Pancreas (tissue), 10 donors: Measurements from ENCODE around the gene SDHA. TPM values are rescaled to one million over a fixed set of nuclear protein-coding genes. Genes with fewer than 3 reads are reported as not detected.
"Not testable (repeated sequence)": the region's sequence is repeated elsewhere in the genome, so short reads cannot be mapped to it uniquely, and the experiment has no call there.

Source experiments
- ATAC-seq, 4 donors: fragments of 200-7000 bp; cut with Tn5 transposase; one replicate each; pipeline versions ENCODE4 v1.8.0 to v1.9.1; 2020; ENCODE audit warnings: mild to moderate bottlenecking in 4 of 4, moderate library complexity in 4 of 4
- DNase-seq, 6 donors: peaks; one replicate each; pipeline ENCODE4 v3.0.0-alpha.2; 2020
- FAIRE-seq: peaks from 2 replicates; lab custom pipeline; 2012; peaks lifted over from hg19 to GRCh38; lab: Jason Lieb, UNC
- H3K27ac ChIP-seq, 4 donors: fragments of 200-600 bp; sonication (generic); 1 replicate in 3 of 4; 2 replicates in 1 of 4; pipeline versions ENCODE4 v1.5.0 to v1.8.0; 2020
- H3K27me3 ChIP-seq, 4 donors: fragments of 200-600 bp; one replicate each; pipeline ENCODE4 v1.8.0; 2021
- H3K36me3 ChIP-seq, 3 donors: fragments of 200-600 bp; sonication (generic) in 1 of 3; one replicate each; pipeline versions ENCODE4 v1.5.0 to v1.8.0; 2020 to 2021
- H3K4me1 ChIP-seq, 3 donors: fragments of 200-600 bp; one replicate each; pipeline ENCODE4 v1.8.0; 2021
- H3K4me3 ChIP-seq, 4 donors: fragments of 200-600 bp; sonication (generic) in 2 of 4; one replicate each; pipeline versions ENCODE4 v1.5.0 to v1.8.0; 2020 to 2021
- H3K9me3 ChIP-seq, 4 donors: fragments of 200-600 bp; one replicate each; pipeline ENCODE4 v1.8.0; 2021
- WGBS, 2 donors: extraction: QIAGEN DNeasy Blood & Tissue Kit; methylation state at CpG; one replicate each; pipeline ENCODE4 v1.1.7; 2013; 5-methylcytosine and 5-hydroxymethylcytosine counted together
- intact Hi-C, 3 donors: fragments of 100-400 bp; cut with DNase I; formaldehyde crosslinking; loops; one replicate each; pipeline versions ENCODE4 v1.11.1 to v1.14.2; 2022
- polyA plus RNA-seq, 2 donors: library from polyadenylated mRNA; stranded (reverse); fragments of 200-250 nt; gene quantifications; one replicate each; pipeline ENCODE4 v1.2.3, GENCODE V29; 2013
- total RNA-seq, 6 donors: library from RNA; stranded (reverse); fragmentation: NEBNext Ultra II Directional in 4 of 6; extraction: Animal tissue kit (Norgen Biotek cat#: 25700) in 4 of 6; gene quantifications; one replicate each; pipeline versions ENCODE4 v1.2.1 to v1.2.4, GENCODE V29; 2021 to 2023
- TF ChIP-seq, protein P1 (sequence below), 4 donors: fragments of 200-600 bp; sonication (generic) in 3 of 4; IDR thresholded peaks; one replicate each; pipeline versions ENCODE4 v1.5.0 to v1.8.0; 2021; ENCODE audit warnings: antibody characterized with exemption in 4 of 4
- donor health status: healthy with polysubstance abuse.
- donor health status: DM: no; HTN: no; CAD: no; lungs with moderate emphysema.
- donor health status: DM: no; HTN: no; CAD: no.
- donor health status: control.
- donor health status: control.
- donor health status: Bipolar disorder and iron deficiency.
- donor health status: DM: yes; HTN: yes; CAD: no.
- donor health status: DM: no; HTN: no; CAD: no.
- donor health status: DM: no; HTN: no; CAD: no.
- donor health status: DM: yes; HTN: yes; CAD: no.

Gene SDHA
- total and polyA plus RNA-seq, 8 donors = 37.9 to 69.4 (median 53.1) TPM

DNA sequence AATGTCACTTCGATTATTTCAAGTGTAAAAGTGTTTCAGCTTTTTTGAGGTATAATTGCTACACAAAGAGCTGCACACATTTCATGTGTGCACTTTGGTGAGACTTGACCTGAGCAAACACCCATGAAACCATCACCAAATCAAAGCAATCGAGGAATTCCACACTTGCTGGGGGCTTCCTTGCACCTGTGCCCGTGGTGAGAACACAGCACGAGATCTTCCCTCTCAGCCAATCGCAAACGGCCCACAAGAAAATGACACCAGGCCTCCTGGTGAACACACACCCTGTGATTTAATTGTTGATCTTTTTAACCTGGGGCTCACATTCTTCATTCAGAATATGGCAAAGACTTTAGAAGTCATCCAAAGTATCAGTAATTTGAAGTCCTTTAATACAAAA lies 79.3 kb downstream of the SDHA start:
- ATAC-seq, FAIRE-seq, DNase-seq, H3K36me3 ChIP-seq, H3K4me3 ChIP-seq, H3K27me3 ChIP-seq, H3K9me3 ChIP-seq, H3K4me1 ChIP-seq, H3K27ac ChIP-seq, intact Hi-C loops: not testable (repeated sequence)
- 82 to 84% methylated on average over 6 of the region's 6 CpGs for WGBS, 2 donors

DNA sequence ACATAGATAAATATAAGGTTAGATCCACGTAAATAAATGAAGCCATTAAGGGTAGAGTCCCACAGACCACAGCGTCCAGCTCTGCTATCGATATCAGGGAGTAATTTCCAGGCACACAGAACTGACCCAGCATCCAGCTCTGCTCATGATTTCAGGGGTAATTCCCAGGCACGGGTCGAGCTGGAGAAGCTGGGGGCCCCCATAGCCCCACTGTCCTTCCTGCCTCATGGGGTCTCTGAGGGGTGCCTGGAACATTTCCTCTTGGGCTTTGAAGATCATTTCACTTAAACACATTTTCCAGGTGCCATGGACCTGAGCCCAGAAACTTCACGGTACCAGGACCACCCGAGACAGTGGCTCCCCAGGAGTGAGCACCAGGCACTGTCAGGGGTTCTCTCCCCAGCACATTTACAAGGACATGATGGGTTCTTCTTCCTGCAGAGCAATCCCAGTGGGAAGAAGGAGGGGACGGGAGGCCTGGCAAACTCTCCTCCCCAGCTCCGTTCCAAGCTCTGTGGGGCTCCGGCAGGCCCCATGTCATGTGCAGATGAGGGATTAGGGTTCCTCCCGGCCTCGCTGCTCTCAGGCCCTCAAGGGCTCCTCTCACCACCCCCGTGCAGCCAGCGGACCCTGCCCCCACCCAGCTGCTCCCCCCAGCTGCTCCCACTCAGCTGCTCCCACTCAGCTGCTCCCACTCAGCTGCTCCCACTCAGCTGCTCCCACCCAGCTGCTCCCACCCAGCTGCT lies 80.0 kb downstream of the SDHA start:
- H3K4me1 ChIP-seq, H3K27me3 ChIP-seq, FAIRE-seq, intact Hi-C loops, H3K4me3 ChIP-seq, H3K27ac ChIP-seq, ATAC-seq, H3K9me3 ChIP-seq, H3K36me3 ChIP-seq: not testable (repeated sequence)
- DNase-seq = peak in 1 of 6 donors; percentile 35
- 86 to 91% methylated on average over 12 to 14 of the region's 14 CpGs for WGBS, 2 donors

DNA sequence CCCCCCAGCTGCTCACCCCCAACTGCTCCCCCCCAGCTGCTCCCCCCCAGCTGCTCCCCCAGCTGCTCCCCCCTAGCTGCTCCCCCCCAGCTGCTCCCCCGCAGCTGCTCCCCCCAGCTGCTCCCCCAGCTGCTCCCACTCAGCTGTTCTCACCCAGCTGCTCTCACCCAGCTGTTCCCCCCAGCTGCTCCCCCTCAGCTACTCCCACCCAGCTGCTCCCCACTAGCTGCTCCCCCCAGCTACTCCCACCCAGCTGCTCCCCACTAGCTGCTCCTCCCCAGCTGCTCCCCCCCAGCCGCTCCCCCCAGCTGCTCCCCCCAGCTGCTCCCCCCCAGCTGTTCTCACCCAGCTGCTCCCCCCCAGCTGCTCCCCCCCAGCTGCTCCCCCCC lies 80.6 kb downstream of the SDHA start:
- ATAC-seq (no peak), DNase-seq (peak in 1 of 6 donors; percentile 12), FAIRE-seq (no peak)
- WGBS, 2 donors = 96% methylated on average over 2 of the region's 2 CpGs; no CpG with 5 or more reads in 1 of the 2 donors
- Histone ChIP-seq H3K4me1 (no peaks in the 10 kb centered on the region), H3K9me3 (no peaks in the 10 kb centered on the region), H3K27me3 (no peaks in the 10 kb centered on the region), H3K36me3 (no peaks in the 10 kb centered on the region), H3K4me3 (no peak overlapping the region), H3K27ac (no peak overlapping the region)
- TF ChIP-seq, protein P1, sequence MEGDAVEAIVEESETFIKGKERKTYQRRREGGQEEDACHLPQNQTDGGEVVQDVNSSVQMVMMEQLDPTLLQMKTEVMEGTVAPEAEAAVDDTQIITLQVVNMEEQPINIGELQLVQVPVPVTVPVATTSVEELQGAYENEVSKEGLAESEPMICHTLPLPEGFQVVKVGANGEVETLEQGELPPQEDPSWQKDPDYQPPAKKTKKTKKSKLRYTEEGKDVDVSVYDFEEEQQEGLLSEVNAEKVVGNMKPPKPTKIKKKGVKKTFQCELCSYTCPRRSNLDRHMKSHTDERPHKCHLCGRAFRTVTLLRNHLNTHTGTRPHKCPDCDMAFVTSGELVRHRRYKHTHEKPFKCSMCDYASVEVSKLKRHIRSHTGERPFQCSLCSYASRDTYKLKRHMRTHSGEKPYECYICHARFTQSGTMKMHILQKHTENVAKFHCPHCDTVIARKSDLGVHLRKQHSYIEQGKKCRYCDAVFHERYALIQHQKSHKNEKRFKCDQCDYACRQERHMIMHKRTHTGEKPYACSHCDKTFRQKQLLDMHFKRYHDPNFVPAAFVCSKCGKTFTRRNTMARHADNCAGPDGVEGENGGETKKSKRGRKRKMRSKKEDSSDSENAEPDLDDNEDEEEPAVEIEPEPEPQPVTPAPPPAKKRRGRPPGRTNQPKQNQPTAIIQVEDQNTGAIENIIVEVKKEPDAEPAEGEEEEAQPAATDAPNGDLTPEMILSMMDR (IDR thresholded peaks at IDR 0.05) = no peak
- intact Hi-C loops = no loop called here

DNA sequence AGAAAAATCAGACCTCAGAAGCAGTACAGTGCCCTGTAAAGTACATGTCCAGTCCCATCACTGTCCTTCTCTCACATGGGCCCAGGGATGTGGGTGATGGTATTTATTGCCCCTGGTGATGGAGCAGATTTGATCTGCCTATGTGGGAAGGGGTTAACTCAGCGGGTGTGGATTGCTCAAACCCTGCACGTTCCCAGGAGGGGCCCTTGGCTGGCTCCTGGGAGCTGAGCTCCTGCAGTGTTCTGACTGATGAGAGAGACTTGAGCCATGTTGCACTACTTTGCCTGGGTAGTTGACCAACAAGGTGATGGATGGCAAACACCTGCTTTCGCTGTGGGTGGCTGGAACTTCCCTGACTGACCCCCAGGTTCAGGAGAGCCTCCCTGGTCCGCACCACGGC lies 81.8 kb downstream of the SDHA start:
- H3K9me3 ChIP-seq, H3K36me3 ChIP-seq, H3K27me3 ChIP-seq, FAIRE-seq, DNase-seq, intact Hi-C loops, ATAC-seq, H3K4me3 ChIP-seq, H3K27ac ChIP-seq, H3K4me1 ChIP-seq: not testable (repeated sequence)
- WGBS, 2 donors = 70 to 76% methylated on average over 3 to 5 of the region's 5 CpGs

DNA sequence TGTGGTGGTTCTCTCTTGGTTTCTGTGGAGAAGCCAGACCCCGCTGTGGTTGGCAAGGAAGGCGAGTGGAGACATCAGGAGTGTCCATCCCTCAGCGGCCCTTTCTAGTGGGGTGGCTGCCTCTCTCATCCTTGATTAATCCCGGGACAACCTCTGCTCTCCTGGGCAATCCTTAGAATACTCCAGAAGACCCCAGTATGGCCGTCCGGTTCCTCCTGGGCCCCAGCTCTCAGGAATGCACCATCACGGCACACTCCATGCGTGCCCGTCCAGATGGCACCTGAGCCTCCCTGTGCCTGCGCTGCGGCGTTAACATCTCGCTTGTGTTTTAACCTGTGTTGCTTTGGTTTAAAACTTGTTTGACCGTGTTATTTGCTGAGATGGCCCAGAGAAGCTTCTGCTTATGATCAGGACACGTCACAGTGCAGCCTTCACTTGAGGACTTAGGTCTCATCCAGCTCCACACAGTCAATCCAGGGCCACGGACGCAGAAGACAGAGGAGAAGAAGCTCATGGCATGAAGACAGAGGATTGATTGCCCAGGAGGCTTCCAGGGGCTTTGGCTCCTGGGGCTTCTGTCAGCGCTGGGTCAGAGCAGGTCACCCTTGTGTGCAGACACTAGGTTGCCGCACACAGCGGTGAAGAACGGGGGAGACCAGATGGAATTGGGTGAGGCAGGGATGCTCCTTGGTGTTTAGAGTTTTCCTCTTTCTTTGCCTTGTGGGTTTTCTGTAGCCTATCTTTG lies 82.7 kb downstream of the SDHA start:
- ATAC-seq, H3K4me3 ChIP-seq, H3K4me1 ChIP-seq, H3K27ac ChIP-seq, H3K9me3 ChIP-seq, DNase-seq, intact Hi-C loops, FAIRE-seq, H3K36me3 ChIP-seq, H3K27me3 ChIP-seq: not testable (repeated sequence)
- 88 to 91% methylated on average over 21 of the region's 21 CpGs for WGBS, 2 donors

DNA sequence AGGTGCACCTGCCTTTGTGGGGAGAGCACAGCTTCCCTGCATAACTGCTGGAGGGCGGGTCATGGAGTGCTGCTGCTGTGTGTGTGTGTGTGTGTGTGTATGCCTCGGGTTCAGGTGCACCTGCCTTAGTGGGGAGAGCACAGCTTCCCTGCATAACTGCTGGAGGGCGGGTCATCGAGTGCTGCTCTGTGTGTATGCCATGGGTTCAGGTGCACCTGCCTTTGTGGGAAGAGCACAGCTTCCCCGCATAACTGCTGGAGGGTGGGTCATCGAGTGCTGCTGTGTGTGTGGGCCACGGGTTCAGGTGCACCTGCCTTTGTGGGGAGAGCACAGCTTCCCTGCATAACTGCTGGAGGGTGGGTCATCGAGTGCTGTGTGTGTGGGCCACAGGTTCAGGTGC lies 84.3 kb downstream of the SDHA start:
- H3K27me3 ChIP-seq, H3K36me3 ChIP-seq, H3K27ac ChIP-seq, H3K4me3 ChIP-seq, FAIRE-seq, ATAC-seq, intact Hi-C loops, DNase-seq, H3K9me3 ChIP-seq, H3K4me1 ChIP-seq: not testable (repeated sequence)
- 70 to 74% methylated on average over 8 of the region's 8 CpGs for WGBS, 2 donors

DNA sequence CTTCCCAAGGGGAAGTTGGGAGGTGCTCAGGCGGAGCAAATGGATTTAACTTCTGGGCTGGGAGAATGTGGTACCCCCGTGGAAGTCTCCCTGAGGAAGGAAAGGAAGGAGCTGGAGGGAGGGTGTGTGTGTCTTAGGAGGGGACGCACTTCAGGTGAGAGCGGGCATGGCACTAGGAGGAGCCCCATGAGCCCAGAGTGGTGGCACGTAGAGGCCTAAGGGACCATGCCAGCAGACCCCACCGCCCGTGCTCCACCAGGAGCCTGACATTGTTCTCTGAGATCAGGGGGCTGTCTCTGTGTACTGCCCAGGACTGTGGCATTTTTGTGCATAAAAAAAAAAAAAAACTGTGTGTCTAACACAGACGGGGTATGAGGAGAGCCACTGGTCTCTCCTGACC lies 84.8 kb downstream of the SDHA start:
- ATAC-seq (no peak), FAIRE-seq (no peak), DNase-seq (peak in 1 of 6 donors; percentile 34)
- H3K27me3 ChIP-seq = no peaks in the 10 kb centered on the region
- H3K4me3 ChIP-seq = no peak overlapping the region
- TF ChIP-seq, protein P1 (IDR thresholded peaks at IDR 0.05) = no peak
- H3K4me1 ChIP-seq = no peaks in the 10 kb centered on the region
- no peaks in the 10 kb centered on the region for H3K9me3 ChIP-seq
- H3K27ac ChIP-seq = no peak overlapping the region
- 86 to 92% methylated on average over 8 of the region's 8 CpGs for WGBS, 2 donors
- peaks cover 0 to 6% (median 3%) of the 10 kb centered on the region in 3 donors for H3K36me3 ChIP-seq
- intact Hi-C loops = no loop called here

DNA sequence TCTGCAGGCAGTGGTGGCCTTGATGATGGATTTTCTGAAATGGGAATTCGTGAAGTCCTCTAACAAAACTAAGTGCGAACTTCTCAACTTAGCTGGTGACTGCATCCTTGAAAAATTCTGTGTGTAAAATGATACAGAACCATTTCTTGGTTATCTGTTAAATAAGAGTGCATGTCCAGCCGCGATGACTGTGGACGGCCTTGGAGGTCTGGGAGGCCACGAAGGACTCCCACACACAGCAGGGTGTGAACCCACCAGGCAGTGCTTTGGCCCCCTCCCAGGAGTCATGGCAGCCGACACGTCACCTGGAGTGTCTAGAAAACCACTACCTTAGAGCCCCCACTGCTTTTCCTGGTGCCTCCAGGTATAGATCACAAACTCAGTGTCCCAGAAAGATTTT lies 85.6 kb downstream of the SDHA start:
- H3K9me3 ChIP-seq, FAIRE-seq, DNase-seq, H3K27ac ChIP-seq, H3K4me1 ChIP-seq, H3K27me3 ChIP-seq, ATAC-seq, H3K4me3 ChIP-seq, intact Hi-C loops, H3K36me3 ChIP-seq: not testable (repeated sequence)
- WGBS, 2 donors = 74 to 94% methylated on average over 4 to 8 of the region's 8 CpGs
